ENCODE results near the gene ETV4.

Gene ETV4

GRCh38 chr17:43546319-43547188 lies at the start of gene ETV4:
TSS of gene ETV4 (minus strand) at chr17:43546340. CDS start at chr17:43545617, 723 bp downstream.
- peak; percentile 84 for DNase-seq (ENCODE audit: low spot score)

GRCh38 chr17:43595466-43595865 lies 49.3 kb upstream of the ETV4 start:
- no peak for DNase-seq (ENCODE audit: low spot score)

GRCh38 chr17:43591779-43592562 lies 45.8 kb upstream of the ETV4 start:
- no peak for DNase-seq (ENCODE audit: low spot score)

- no peak for DNase-seq (ENCODE audit: low spot score)
Measured at GRCh38 chr17:43591001-43591400, 44.9 kb upstream of the ETV4 start.

DNA sequence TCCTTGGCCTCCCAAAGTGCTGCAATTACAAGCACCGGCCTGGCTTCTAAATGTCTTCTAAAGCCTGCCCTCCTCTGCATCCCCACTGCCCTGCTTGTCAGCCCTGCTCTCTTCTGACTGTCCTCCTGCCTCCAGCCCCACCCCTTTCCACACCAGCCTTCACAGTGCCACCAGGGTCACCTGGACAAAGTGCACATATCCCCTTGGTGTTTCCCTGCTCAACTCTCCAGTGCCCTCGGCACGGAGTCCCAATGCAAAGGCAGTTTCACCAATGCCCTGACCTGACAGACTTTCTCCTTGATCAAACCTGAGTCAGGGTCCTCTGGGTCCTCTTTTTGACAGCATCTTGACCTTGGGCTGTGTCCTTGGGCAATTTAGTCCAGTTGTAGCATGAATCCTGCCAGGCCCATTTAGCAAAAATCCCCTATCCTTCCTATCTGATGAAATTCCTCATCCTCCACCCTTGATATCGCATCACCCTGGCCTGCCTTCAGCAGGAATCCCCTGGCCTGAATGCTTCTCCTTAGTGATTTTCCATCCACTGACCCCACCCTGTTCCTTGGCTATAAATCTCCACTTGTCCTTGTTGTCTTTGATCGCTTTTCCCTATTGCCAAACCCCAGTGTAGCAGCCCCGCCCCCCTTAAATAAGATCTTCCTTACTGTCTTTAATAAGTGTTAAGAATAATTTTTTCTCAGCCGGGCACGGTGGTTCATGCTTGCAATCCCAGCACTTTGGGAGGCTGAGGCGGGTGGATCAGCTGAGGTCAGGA lies 42.7 kb upstream of the ETV4 start:
- DNase-seq (ENCODE audit: low spot score): no peak

DNA sequence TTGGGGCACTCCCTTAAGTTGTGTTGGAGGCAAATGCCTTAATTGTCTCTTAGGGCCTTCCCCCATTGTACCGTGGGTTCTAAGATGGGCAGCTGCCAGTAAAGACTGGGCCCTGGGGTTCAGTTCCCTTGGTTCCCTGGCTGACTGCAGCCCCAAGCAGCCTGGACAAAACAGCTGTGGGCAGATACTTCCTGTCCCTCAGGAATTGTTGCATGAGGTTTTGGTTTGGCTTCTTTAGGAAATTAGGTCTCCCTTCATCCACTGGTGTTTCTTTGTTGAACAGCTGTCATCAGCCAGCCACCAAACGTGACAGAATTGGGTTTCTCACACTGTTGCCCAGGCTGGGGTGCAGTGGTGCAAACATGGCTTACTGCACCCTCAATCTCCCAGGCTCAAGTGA lies 42.0 kb upstream of the ETV4 start:
- no peak for DNase-seq (ENCODE audit: low spot score)

DNA sequence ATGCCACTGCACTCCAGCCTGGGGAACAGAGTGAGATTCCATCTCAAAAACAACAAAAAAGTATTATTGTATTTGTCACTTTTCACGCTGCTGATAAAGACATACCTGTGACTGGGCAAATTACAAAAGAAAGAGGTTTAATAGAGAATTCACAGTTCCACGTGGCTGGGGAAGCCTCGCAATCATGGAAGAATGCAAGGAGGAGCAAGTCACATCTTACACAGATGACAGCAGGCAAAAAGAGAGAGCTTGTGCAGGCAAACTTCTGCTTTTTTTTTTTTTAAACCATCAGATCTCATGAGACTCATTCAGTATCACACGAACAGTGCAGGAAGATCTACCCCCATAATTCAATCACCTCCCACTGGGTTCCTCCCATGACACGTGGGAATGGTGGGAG lies 41.5 kb upstream of the ETV4 start:
- DNase-seq (ENCODE audit: low spot score): no peak

DNA sequence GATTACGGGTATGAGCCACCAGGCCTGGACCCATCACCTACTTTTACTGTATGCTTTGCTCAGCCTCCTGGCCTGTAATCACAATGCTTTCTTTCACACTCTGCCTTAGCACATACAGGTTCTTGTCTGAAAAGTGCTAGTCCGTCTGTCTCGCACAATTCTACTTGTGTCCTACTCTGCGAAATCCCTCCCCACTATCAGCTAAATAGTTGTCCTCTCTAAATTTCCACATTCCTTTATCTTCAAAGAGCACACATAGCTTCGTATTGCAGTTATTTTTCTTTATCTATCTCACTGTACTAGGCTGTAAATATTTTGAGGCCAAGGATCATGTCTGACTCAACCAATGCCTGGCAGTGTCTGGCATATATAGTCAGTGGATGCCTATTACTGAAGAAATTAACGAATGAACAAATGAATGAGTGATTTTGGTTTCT lies 38.5 kb upstream of the ETV4 start:
- DNase-seq (ENCODE audit: low spot score): no peak

DNA sequence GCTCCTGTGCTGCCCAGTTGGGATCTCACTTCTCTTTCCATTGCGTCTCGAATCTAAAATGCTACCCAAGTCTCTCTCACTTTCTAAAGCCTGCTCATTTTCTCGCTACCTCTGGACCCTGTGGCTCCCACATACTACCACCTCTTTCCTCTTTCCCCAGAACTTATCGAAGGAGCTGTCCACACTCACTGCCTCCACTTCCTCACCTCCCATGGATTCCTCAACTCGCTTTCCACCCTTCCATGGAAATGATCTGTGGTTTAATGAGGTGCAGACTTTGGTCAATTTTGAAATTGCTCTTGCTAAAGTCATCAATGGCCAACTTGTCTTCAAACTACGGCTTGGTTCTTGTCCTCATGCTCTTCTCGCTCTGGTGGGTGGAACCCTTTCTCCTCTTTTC lies 37.2 kb upstream of the ETV4 start:
- no peak for DNase-seq (ENCODE audit: low spot score)

- DNase-seq (ENCODE audit: low spot score): no peak
Measured at GRCh38 chr17:43581613-43582012, 35.5 kb upstream of the ETV4 start.

DNA sequence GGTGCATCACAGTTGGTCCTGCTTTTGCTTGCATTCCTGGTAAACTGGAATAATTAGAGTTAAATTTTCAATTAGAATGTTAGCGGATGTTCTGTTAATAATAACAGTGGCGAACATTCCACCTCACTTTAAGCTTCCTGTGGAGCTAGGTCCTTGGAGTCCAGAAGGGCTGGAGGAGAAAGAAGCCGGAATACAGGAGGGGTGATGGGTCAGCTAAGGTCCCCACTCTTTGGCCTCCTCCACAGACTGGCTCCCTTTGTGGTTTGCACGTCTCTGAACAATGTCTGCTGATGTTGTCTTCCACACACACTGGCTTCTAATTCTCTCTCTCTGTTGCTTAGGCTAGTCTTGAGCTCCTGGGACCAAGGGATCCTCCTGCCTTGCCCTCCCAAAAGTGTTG lies 35.0 kb upstream of the ETV4 start:
- DNase-seq (ENCODE audit: low spot score): no peak

- no peak for DNase-seq (ENCODE audit: low spot score)
Measured at GRCh38 chr17:43579566-43580140, 33.5 kb upstream of the ETV4 start.

DNA sequence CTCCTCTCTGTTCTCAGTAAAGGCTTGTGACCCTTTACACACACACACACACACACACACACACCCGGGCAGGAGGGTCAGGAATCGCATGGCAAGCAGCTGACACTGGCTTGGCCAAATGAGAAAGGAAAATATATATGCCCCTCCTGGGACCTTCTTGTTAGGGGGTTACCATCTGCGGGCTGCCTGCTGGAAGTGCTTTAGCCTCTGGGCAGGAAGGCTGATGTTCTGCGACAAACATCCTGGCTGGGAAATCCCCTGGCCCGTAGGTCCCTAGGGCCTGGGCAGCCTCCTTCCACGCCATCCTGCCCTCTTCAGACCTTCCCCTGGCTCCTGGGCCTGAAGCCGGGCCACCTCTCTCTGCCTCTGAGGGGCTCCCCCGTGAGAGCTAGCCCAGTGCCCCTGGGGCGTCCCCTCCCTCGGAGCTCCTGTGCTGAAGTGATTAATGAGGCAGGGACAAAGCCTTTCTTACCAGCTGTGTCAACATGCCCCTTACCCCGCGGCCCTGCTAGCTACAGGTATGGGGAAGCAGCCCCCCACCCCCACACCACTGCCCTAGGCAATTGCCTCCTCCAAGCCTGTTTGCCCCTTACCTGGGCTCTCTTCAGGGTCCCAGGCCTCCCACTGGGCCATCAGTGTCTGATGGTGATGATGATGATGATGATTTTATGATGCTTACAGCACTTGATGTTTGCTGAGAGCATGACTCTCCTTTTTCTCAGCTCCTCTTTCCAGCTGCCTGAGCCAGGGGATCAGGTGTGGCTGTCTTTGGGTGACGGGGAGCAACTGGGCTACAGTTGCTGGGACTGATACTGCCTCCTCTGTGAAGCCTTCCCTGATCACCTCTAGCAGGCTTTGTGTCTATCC lies 32.8 kb upstream of the ETV4 start:
- DNase-seq (ENCODE audit: low spot score): no peak

DNA sequence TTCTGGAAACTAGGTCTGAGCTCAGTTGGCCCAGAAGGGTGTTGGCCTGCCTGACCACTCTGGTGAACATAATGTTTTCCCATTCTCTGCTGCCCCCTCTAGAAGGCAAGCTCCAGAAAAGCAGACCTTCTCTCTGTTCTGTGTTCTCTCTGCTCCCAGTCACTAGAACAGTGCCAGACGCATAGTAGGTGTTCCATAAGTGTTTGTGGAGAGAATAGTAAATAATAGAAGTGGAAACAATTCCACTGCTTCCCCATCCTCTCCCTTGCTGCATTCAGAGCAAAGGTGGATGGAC lies 32.2 kb upstream of the ETV4 start:
- no peak for DNase-seq (ENCODE audit: low spot score)

- DNase-seq (ENCODE audit: low spot score): no peak
Measured at GRCh38 chr17:43577664-43578403, 31.7 kb upstream of the ETV4 start.

GRCh38 chr17:43576563-43577229 lies 30.6 kb upstream of the ETV4 start:
- peak; percentile 75 for DNase-seq (ENCODE audit: low spot score)

GRCh38 chr17:43574896-43575525 lies 28.9 kb upstream of the ETV4 start:
- no peak for DNase-seq (ENCODE audit: low spot score)

DNA sequence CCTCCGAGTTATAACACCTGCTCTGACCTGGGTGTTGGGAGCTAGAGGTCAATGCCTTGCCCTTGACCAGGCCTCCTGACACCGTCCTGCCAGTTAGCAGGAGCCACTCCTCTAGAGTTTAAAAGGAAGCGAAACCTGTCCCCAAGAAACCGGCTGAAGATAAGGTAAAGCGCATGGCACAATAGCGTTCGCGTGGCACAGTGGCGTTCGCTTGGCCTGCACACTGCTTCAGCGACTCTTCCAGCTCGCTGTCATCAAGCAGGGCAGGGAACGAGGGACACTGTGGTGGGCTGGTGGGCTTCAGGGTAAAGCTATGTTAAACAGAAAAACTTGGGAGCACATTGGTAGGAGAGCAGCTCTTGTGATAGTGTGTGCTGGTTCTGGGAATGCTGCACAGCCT lies 28.2 kb upstream of the ETV4 start:
- DNase-seq (ENCODE audit: low spot score): no peak

DNA sequence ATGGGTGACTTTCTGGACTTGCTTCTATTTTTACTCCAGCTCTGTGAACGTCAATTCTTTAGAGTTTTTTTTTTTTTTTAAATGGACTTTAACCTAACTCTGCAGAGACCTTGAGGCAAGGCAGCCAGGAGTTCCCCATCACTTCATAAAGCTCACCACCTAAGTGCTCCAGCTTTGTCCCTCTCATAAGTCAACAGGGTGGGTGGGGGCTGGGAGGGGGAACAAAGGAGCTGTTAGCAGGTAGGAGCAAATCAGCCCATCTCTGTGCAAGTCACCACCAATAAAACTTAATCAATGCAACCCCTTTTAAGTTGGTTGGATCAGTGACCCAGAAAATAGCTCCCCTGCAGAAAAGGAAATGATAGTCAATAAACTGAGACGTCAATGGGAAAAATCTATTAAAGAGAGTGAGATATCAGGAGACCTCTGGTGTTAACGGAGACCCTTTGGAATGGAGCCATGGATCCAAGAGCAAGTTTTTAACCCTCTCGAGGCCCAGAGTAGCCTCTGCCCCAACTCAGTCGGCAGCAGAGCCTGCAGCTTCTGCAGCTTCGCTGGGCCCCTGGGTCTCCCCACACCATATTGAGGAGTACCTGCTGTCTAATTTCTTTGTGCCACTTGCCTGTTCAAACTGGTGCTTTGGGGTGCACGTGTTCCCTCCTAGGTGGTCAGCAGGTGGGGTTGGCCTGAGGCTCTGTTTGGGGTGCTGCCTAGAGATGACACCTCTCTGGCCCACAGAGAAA lies 27.6 kb upstream of the ETV4 start:
- no peak for DNase-seq (ENCODE audit: low spot score)
